Left hindlimb (tissue), 1 donor: ENCODE data around the gene SLC23A1.
A peak's percentile ranks its signal among the peaks of the same experiment; 100 is the strongest.

ENCODE experiments used
- DNase-seq: peaks from one replicate; pipeline ENCODE4 v3.0.0-alpha.2; 2018

The SLC23A1 gene

DNA sequence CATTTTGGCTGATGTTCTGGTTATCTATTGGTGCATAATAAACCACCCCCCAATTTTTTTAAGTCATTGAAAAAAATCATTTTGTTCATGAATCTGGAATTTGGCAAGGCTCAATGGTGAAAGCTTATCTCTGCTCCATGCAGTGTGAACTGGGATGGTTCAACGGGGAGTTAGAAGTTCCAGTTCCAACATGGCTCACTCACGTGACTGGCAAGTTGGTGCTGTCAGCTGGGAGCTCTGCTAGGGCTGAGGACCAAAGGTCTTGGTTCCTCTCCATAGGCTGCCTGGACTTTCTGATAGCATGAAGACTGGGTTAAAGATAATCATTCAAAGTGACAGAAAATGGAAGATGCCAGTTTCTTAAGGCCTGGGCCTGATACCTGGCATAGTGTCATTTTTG, 23.9 kb upstream of the SLC23A1 start:
- no peak for DNase-seq

DNA sequence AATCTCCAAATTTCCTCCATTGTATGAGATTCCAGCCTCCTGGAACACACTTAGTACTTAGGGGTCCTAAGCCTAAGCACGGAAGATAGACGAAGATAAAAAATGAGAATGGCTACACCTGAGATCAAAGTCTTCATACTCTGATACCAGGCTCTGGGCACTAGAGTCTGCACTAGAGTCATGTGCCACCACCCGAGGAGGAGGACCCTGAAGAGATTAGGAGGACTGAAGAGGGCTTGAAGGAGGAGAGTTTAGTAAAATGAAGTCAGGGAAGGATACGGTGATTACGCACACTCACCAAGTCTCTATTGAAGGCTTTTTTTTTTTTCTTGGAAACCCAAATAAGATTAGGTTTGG, 21.4 kb upstream of the SLC23A1 start:
- no peak for DNase-seq

DNA sequence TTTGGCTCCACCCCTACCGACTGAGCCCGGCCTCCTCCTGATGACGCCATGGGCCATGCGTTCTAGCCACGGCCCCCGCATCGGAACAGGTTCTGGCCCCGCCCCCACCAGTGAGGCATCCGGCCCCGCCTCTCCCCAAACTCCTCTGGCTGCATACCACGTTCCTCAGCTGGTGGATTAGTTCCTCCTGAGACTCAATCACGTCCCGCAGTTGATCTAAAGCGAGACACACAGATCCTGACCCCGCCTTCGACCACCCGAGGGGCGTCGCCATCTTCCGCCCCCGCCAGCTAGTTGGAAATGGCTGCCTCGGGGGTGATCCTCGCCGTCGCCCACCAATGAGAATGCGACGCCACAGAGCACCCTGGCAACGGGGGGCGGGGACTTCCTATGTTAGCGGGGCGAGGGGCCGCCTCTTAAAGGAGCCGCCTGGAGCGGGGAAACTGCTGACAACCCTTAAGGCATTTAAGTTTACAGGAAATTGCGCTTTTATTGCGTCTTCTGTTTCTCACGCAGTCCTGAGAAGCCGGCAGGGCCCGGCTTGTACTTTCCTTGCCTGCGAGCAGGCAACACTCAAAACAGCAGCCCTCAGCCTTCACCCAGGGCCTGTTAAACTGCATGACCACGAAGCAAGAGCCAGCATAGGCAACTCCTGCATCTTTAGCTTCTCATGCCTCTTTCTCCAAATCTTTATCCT, 20.8 kb upstream of the SLC23A1 start, which contains the start of gene SPATA24:
TSS of gene SPATA24 (minus strand) at position 303 of the 697 bp plus-strand sequence. CDS start at position 274, 29 bp downstream.
- peak; percentile 99 for DNase-seq

DNA sequence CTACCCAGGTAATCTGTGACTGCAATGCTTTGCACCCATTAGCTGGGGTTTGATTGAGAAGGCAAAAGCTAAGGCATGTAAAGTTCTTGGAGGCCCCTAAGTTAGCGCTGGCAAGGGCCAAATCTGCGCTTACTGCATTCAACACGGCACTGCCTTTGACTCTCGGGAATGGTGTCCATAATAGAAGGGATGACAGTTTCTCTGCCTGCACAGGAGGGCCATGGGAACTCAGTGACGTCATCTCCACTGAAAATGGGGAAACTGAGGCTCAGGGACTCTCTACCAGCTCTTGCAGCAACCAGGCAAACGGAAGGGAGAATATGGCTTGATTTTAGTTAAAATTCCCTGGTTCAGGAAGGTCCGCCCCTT, 20.3 kb upstream of the SLC23A1 start:
- no peak for DNase-seq

DNA sequence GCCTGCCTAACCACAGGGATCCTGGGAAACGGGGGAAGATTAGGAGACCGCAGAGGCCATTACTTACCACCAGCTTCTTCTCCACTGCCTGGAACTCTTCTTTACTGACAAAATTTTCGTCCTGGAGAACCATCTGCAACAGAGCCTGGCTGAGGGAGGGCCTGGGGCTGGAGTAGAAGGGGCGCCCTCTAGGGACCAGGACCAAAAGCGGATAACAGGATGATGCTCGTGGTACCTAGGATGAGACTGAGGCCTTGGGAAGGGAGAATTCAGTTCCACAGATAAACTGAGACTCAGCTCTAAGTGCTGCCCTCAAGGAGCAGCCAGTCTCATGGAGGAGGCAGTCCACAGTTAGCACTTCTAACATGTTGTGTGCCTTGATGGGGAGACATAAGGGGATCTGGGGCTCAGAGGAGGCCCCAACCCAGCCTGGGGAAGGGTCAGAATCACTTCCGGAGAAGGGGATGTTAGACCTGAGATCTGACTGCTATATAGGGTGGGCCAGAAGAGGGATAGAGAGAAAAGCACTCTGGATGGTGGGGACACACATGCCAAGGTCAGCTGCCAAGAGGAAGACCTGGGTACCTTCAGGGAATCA, 19.6 kb upstream of the SLC23A1 start:
- DNase-seq = no peak

DNA sequence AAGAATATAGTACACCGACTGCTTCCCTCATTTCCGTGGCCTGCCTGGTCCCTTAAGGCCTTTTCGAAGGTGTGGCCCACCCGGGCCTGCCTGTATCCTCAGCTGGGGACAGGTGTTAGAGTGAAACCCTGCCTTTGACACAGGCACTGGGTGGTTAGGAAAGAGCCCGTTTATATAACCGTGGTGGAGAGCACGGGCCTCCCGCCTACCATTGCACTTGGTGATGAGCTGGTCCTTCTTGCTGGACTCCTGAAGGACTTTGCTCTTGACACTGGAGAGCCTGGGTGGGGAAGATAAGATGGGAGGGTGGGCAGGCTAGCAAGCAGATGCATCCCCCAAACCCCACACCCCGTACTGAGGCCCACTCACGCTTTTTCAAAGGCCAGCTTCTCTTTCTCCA, 18.4 kb upstream of the SLC23A1 start:
- no peak for DNase-seq

DNA sequence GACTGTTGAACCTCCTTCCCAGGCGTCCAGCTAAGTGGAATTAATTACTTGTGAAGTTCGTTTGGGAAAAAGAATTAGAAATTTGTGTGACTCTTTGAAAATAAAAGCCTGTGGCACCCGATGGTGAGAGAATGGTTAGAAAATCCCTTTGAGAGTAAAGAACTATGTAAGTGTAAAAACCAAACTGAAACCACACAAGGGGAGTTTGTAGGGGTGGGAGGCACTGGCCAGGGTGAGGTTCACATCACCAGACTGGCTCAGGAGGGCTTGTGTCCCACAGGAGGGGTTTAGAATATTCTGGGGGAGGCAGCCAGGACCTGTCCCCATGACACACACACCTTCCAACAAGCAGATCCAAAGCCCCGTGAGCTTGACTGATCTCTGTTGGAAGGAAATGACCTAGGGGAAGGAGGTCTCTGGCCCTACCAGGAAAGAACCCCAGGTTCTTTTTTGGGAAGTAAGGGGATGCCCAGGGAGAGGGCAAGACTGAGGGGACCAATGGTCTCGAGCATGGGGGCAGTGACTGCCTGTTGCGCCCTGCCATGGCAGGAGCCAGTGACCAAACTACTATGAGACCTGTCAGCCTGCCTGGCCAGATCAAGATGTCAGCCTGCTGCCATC, 16.5 kb upstream of the SLC23A1 start:
- no peak for DNase-seq

DNA sequence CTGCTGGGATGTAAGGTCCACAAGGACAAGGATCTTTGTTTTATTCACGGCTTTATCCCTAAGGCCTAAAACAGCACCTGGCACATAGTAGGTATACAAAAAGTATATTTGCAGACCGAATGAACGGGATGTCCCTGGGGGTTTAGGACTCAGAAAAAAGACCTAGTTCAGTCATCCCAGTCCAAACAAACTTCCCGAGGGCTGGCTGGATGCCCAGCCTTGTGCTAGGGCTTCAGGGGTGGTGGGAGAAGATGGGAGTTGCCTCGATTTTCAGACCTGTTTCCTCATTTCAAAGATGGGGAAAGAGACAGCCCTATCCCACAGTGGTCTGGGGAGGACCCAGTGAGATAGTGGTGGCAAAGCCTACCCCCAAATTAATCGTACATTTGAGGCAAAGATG, 14.8 kb upstream of the SLC23A1 start:
- DNase-seq = no peak

DNA sequence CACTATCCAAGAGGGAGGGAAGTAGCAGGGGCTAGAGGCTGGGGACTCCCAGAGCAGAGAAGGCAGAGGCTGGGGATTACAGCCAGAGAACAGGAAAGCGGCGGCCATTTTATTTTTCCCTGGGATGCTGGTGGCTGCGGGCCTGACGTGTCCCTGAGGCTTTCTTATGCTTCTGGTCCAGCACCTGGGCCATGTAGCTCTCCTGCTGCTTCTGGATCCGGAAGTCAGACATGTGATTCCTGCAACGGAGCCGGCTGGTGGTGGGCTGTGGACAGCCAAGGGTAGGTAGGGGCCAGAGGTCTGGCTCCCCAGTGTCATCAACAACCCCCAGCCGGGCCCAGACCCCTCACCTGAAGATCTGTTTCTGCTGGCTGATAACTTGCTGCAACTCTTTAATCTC, 13.6 kb upstream of the SLC23A1 start:
- DNase-seq = no peak

DNA sequence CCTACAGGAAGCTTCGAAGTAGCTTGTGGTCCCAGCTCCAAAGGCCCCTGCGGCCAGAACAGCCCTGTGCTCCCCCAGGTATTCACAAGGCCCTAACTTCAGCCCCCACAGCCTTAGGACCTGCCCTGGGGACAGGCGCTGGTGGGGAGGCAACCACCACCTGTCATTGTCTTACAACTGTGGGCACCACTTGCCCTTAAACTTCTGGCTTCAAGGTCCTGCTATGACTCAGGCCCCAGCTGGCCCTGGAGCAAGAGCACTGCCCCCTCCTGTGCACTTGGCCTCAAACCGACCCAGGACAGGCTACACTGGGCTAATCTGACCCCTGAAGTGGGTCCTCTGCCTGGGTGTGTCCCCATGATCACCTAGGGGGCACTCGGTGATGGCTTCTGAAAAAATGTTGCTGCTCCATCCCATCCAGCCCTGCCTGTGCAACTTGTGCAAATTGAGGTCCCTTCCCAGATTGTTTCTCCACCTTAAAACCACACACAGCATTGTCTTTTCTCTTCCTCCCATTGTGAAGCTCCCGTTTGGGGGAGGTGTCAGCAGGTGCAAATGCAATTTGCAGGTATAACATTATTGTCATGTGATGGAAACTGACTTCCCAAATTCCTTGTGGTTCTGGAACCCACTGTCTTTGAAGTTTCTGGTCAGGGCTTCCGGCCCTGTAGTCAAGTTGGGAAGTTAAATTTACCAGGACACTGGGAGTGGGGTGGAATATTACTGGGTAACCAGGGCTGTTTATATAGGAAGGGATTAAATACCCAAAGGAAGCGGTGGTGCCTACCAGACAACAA, 12.9 kb upstream of the SLC23A1 start:
- DNase-seq = no peak

DNA sequence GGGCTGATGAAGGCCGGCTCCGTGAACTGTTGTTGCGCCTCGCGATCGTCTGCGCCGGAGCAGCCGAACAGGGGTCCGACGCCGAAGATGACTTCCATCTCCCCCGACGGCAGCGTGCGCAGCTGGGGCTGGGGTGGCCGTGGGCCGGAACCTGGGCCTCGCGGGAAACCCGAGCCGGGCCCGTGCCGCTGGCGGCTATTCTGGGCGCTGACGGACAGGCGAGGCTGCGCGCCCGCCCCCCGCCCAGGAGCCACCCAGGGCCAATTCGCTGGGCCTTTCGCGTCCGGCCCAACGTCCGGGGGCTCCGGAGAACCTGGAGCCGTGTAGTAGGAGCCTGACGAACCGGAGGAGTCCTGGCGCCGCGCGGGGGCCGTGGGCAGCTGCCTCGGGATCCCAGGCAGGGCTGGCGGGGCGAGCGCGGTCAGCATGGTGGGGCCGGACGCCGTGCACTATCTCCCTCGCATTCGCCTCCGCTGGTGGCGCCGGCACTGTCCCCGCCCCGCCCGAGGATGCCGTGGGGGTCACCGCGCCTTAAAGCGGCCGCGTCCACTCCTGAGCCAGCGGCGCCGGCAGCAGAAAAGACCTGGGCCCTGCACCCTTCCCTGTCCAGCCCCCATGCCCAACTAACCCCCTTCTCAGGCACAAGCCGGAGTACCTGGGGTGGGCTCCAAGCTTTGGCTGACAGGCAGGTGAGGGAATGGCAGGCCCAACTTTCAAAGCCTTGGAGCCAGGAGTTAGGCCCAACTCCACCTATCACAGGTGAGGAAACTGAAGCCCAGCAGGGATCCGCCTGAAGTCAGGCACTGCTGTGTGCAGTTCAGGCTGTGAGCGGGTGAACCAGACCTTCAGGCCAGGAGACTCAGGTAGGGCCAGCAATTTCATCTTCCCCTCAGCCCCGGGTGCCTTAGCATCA, 11.8 kb upstream of the SLC23A1 start, which contains the start of gene PROB1:
TSS of gene PROB1 (minus strand) at position 451 of the 913 bp plus-strand sequence. CDS start at position 428, 23 bp downstream.
- no peak for DNase-seq

DNA sequence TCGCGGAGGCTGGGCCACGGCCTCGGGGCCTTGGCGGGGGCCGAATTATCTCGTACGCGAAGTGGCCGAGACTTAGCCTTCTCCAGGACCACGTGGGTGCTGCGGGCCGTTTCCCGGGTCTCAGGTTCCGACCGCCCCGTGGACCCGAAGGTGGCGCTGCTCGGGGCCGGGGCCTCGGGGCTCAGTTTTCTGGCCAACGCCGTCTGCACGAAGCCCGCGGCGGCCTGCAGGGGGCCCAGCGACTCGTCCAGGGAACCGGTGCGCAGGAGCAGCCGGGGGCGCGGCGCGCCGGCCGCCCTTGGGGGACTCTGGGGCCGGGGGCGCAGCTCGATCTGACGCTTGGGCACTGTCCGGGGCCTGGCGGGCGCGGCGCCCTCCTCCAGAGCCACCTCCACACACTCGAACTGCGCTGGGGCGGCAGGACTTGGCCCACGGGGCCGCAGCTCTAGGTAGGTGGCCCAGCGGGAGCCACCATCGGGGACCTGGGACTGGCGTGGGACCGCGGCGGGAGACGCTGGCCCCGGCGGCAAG, 11.1 kb upstream of the SLC23A1 start:
- no peak for DNase-seq

DNA sequence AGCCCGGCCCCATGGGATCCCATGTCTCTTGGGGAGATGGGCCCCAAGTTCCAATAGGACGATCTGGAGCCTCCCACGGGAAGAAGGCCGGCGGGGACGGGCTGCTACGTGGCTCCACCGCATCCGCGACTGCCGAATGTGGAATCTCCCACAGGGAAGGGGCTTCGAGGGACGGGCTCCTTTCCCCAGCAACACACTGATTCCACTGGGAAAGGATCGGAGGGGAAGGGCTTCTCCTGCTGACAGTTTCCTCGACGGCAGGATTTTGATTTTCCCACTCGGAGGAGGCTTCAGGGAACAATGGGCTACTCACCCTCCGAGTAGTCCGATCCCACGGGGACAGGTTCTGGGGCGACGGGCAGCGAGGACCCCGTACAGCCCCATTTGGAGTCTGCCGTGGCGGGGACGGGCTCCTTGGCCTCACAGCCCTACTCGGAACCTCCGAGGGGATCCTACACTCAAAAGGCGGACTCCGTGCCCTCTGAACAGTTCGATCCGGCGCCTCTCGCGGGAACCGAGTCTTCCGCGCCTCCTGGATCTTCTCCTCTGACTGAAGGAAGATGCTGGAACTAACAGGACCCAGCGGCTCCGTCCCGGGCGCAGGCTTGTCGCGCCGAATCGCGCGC, 10.5 kb upstream of the SLC23A1 start:
- DNase-seq = no peak

DNA sequence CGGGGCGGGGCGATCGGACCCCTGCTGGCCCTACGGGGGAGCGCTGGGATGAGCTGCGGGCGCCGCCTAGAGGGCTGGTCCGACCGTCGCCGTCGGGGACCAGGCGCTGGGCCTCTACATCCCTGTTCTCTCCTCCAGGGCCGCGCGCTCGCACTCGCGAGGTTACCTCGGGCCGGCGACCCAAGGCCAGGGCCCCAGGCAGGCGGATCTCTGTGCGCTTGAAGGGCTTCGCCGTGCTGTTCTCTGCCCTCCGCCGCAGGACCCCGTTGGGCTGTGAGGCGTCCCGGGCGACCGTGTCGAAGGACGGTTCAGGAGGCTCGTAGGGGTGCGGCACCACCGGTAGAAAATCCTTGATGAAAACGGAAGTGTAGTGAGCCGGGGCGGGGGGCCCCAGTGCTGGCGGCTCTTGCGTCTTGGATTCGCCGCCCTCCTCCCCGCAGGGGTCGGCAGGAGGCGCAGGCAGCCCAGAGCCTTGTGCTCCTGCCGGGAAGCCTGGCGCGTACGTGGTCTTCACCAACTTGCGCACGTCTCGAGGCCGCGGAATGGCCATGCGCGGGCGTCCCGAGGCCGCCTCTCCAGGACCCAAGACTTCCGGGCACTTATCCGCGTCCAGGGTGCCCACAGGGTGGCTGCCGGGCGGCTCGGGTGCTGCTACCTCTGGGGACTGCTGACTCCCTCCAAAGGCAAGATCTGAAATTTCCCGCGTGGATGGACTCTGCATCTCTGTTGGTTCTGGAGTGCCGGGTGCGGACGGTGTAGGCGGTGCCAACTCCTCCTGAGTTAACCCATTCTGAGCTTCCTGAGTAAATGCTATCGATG, 9.8 kb upstream of the SLC23A1 start:
- peak; percentile 73 for DNase-seq

DNA sequence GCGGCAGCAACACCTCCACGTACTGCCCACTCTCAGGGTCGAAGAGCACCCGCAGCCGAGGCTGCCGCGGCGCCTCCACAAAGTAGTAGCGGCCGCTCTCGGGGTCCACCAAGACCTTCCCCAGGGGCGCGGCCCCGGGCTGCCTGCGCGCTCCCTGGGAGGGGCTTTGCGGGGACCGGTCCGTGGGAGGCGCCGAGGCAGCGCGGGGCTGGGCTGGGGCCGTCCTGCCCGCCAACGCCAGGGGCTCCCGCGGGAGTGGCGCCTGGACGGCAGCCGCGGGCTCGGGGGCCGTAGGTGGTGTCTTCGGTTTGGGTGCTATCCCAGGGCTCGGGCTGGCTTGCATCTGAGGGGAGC, 9.2 kb upstream of the SLC23A1 start:
- no peak for DNase-seq

DNA sequence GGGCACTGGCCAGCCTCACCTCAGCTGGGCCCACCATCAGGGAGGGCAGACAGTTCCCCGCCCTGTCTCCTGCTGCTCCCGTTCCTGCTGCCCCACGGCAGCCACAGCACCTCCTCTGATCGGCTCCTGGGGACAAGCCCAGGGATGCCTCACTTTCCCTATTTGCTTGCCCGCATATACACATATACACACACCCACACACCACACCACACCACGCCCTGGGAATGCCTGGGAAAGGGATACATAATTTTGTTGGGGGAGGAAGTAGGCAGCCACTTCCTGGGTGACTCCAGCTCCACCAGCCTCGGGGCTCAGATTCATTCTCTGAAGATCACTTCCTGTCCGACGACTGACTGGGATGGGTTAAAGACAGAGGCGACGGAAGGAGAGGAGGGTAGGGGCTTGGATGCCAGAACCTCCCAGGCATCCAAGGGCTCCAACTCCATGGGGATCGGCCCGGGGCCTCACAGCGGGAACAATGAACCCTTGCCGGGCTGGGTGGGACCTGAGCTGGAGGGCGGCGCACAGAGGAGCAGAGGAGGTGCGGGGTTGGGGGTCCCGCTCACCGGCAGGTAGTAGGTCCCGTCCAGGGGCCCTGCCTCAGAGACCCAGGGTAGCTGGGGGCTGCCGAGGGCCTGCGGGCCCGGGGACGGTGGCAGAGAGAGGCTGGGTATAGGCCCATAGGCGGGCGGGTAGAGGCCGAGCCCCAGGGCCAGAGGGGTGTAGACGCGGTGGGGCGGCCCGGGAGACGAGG, 8.7 kb upstream of the SLC23A1 start:
- no peak for DNase-seq

DNA sequence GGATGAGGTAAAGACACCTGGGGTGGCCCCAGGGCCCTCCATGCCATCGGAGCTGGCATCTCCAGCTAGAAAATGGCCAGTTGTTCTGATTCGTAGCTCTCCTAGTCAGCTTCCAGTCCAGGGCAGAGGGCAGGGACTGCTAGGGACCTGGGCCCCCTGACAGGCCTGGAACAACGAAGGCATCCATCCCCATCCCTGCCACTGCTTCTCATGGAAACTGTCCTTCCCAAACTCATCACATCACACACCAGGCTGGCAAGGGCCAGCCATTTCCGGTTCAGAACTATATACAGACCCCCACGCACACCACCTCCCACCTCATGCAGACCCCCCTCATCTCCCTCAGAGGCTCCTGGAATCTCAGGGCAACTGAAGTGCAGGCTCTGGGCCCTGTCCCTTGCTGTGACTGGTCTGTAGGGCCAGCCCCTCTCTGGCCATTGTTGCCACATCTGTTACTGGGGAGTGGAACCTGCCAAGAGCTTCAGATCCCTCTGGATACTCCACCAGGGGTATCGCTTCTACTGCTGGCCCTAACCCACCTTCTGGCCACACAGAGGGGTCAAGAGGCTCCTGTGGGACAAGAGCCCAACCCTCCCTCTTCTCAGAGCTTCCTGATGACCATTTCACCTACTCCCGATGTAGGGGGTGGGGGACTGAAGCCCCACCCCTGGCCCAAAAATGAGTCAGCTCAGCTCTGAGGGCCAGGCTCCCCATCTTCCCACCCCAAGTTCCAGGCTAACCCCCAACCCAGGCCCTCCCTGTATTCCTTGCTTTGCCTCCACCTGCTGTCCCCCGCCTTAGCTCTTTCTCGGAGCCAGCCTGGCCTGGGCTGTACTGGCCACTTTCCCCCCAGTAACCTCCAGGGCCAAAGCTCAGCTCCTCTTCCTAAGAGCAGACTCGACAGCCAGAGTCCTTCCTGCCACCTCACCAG, 7.8 kb upstream of the SLC23A1 start:
- DNase-seq = no peak

DNA sequence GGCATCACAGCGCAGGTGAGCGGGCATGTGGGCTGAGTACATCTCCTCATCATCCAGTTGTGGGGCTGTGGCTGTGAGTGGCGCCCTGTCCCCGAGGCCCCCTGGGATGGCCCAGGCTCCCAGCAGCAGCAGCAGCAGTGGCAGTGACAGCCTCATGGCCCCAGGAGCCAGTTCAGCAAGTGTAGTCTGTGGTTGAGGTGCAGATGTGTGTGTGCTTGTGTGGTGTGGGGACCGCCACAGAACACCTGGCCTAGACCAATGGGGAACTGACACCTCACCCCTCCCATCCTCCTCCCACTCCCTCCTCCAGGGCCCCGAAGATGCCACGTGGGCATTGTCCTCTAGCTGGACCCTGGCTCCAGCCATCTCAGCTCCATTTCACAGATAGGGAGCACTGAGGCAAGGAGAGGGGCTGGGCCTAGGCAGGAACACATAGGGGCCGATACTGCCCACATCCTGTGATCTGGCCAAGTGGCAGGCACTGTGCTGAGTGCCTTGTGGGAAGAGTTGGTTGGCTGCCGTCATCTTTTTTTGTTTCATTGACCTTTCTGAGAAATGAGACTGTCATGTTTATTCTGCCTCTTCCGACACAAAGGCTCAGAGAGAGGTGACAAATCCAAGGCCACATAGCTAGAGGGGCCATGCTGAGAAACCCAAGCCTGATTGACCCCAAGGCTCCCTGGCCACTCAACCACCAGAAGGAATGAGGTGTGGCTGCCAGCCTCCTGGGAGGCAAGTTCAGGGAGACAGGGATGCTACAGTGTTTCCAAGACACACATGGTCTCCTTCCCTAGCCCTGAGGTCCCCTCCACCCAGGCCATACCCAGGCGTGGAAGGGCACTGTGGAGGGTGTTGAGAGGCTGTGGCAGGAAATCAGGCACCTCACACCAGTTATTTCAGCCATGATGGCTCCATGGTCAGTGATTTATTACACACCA, 6.9 kb upstream of the SLC23A1 start, which contains the start of gene MZB1:
TSS of gene MZB1 (minus strand) at position 213 of the 938 bp plus-strand sequence. CDS start at position 156, 57 bp downstream.
- no peak for DNase-seq
